Measurements from ENCODE around the gene LAMA2.

LAMA2 gene

GRCh38 chr6:129279343-129280292 lies 396.7 kb downstream of the LAMA2 start:
- DNase-seq = no peak

GRCh38 chr6:129280293-129280644 lies 397.3 kb downstream of the LAMA2 start:
- DNase-seq = no peak

GRCh38 chr6:129280749-129281148 lies 397.8 kb downstream of the LAMA2 start:
- no peak for DNase-seq

GRCh38 chr6:129281168-129281796 lies 398.3 kb downstream of the LAMA2 start:
- no peak for DNase-seq

- DNase-seq = no peak
Measured at GRCh38 chr6:129282019-129282418, 399.1 kb downstream of the LAMA2 start.

- DNase-seq = no peak
Measured at GRCh38 chr6:129284225-129284624, 401.3 kb downstream of the LAMA2 start.

GRCh38 chr6:129287231-129288177 lies 404.6 kb downstream of the LAMA2 start:
- DNase-seq = no peak

- DNase-seq = no peak
Measured at GRCh38 chr6:129289442-129289841, 406.5 kb downstream of the LAMA2 start.

- DNase-seq = no peak
Measured at GRCh38 chr6:129292836-129293235, 409.9 kb downstream of the LAMA2 start.

- no peak for DNase-seq
Measured at GRCh38 chr6:129297592-129297991, 414.7 kb downstream of the LAMA2 start.

- no peak for DNase-seq
Measured at GRCh38 chr6:129302671-129303070, 419.7 kb downstream of the LAMA2 start.

- DNase-seq = no peak
Measured at GRCh38 chr6:129306826-129307225, 423.9 kb downstream of the LAMA2 start.

- no peak for DNase-seq
Measured at GRCh38 chr6:129307845-129308244, 424.9 kb downstream of the LAMA2 start.

GRCh38 chr6:129309154-129309553 lies 426.2 kb downstream of the LAMA2 start:
- no peak for DNase-seq

GRCh38 chr6:129312880-129313279 lies 429.9 kb downstream of the LAMA2 start:
- DNase-seq = no peak

GRCh38 chr6:129314575-129314974 lies 431.6 kb downstream of the LAMA2 start:
- no peak for DNase-seq

GRCh38 chr6:129317931-129318820 lies 435.2 kb downstream of the LAMA2 start:
- no peak for DNase-seq

GRCh38 chr6:129320892-129321291 lies 438.0 kb downstream of the LAMA2 start:
- DNase-seq = no peak

- DNase-seq = no peak
Measured at GRCh38 chr6:129321303-129321702, 438.4 kb downstream of the LAMA2 start.

GRCh38 chr6:129324345-129324744 lies 441.4 kb downstream of the LAMA2 start:
- no peak for DNase-seq

- no peak for DNase-seq
Measured at GRCh38 chr6:129329678-129330077, 446.7 kb downstream of the LAMA2 start.
